Calu3 (cell line): Measurements from ENCODE around the gene GLIS1. TPM values are rescaled to one million over a fixed set of nuclear protein-coding genes. Genes with fewer than 3 reads are reported as not detected.

Source experiments
- BruUV-seq: library from RNA; stranded (reverse); fragments of 400-500 nt; replicated peaks from 2 replicates; lab custom pipeline; 2021; lab: Mats Ljungman, UMichigan
- CTCF ChIA-PET: fragments of 300-600 bp; sonication (Branson Sonifier 250); formaldehyde crosslinking; loops from one replicate; lab custom pipeline; 2022; ENCODE audit warnings: antibody characterized with exemption; lab: Charles Lee
- DNase-seq: peaks from one replicate; pipeline ENCODE4 v3.0.0; 2022
- H3K27ac Mint-ChIP-seq: one replicate; pipeline ENCODE4 v1.8.0; 2022; ENCODE audit warnings: mixed read lengths; ENCODE audit not compliant: unreplicated experiment
- H3K27me3 Mint-ChIP-seq: one replicate; pipeline ENCODE4 v1.8.0; 2022; ENCODE audit warnings: mixed read lengths; ENCODE audit not compliant: unreplicated experiment
- H3K36me3 Mint-ChIP-seq: one replicate; pipeline ENCODE4 v1.8.0; 2022; ENCODE audit warnings: mild to moderate bottlenecking, moderate library complexity, mixed read lengths; ENCODE audit not compliant: insufficient read depth, unreplicated experiment
- H3K4me1 Mint-ChIP-seq: one replicate; pipeline ENCODE4 v1.8.0; 2022; ENCODE audit warnings: mild to moderate bottlenecking, low read depth, mixed read lengths; ENCODE audit not compliant: unreplicated experiment
- H3K4me3 Mint-ChIP-seq: one replicate; pipeline ENCODE4 v1.8.0; 2022; ENCODE audit warnings: mild to moderate bottlenecking, low read depth, moderate library complexity, mixed read lengths; ENCODE audit not compliant: unreplicated experiment
- H3K9me3 Mint-ChIP-seq: one replicate; pipeline ENCODE4 v1.8.0; 2022; ENCODE audit warnings: low read depth, mixed read lengths; ENCODE audit not compliant: unreplicated experiment
- intact Hi-C: fragments of 100-400 bp; cut with micrococcal nuclease; formaldehyde crosslinking; loops from one replicate; pipeline ENCODE4 v1.10.0; 2022; ENCODE audit not compliant: unreplicated experiment
- total RNA-seq: library from RNA; stranded (reverse); gene quantifications from 2 replicates; pipeline ENCODE4 v1.2.3, GENCODE V29; 2022
- TF ChIP-seq, protein P1 (sequence below): fragments of 200-600 bp; IDR thresholded peaks from one replicate; pipeline ENCODE4 v1.8.0; 2022; ENCODE audit warnings: antibody characterized with exemption; ENCODE audit not compliant: unreplicated experiment

The GLIS1 gene
- total RNA-seq, 1 experiment from 2014 or later, result not detected

DNA sequence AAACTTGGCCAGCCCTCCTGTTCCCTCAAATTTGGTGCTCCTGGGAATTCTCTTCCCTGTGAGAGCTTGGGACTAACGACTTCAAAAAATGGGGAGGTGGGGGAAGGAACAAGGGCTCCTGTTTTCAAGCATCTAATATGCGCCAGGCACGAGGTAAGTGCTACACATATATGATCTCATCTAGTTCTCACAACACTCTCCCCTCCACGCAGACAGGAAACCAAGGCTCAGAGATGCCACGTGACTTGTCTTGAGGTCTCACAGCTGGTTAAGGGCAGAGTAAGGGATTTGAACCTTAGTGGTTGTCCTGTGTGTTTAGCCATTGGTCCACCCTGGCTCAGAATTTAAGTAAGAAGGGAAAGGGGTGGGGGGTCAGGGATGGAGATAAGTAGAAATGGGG lies 153.8 kb downstream of the GLIS1 start:
- no peak for DNase-seq
- Mint-ChIP-seq H3K27ac (no peak overlapping the region), H3K4me3 (no peak overlapping the region), H3K27me3 (peaks cover 86% of the 10 kb centered on the region), H3K36me3 (no peaks in the 10 kb centered on the region), H3K9me3 (no peaks in the 10 kb centered on the region), H3K4me1 (no peaks in the 10 kb centered on the region)
- BruUV-seq, result no TSS peak
- CTCF ChIA-PET, result interaction anchor here (0.5 to 0.6 kb wide), 2 partner anchors 19 to 266 kb away, joined by 3 to 4 read pairs; no protein-coding TSS in a partner anchor
- TF ChIP-seq, protein P1, sequence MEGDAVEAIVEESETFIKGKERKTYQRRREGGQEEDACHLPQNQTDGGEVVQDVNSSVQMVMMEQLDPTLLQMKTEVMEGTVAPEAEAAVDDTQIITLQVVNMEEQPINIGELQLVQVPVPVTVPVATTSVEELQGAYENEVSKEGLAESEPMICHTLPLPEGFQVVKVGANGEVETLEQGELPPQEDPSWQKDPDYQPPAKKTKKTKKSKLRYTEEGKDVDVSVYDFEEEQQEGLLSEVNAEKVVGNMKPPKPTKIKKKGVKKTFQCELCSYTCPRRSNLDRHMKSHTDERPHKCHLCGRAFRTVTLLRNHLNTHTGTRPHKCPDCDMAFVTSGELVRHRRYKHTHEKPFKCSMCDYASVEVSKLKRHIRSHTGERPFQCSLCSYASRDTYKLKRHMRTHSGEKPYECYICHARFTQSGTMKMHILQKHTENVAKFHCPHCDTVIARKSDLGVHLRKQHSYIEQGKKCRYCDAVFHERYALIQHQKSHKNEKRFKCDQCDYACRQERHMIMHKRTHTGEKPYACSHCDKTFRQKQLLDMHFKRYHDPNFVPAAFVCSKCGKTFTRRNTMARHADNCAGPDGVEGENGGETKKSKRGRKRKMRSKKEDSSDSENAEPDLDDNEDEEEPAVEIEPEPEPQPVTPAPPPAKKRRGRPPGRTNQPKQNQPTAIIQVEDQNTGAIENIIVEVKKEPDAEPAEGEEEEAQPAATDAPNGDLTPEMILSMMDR, result no peak
- intact Hi-C loops, result no loop called here

DNA sequence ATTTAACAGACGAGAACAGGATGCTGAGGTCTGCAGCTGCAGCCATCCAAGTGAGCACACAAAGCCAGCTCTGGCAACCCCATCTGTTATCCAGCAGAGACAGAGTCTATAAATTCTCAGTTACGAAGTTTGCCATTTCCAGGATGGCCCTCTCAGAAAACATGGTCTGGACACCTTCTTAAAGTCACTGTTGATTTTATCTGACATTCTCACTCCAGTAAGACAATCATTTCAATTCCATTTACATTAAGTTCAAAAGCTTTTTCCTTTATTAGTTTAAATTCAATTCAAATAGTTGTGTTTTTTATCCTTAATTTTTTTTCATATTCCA lies 154.2 kb downstream of the GLIS1 start:
- Mint-ChIP-seq H3K27ac (no peak overlapping the region), H3K36me3 (no peaks in the 10 kb centered on the region), H3K4me3 (no peak overlapping the region), H3K27me3 (peaks cover 82% of the 10 kb centered on the region), H3K9me3 (no peaks in the 10 kb centered on the region), H3K4me1 (no peaks in the 10 kb centered on the region)
- CTCF ChIA-PET, result interaction anchor here (0.6 kb wide), 1 partner anchor 19 kb away, joined by 3 read pairs; no protein-coding TSS in a partner anchor
- TF ChIP-seq, protein P1, result no peak
- BruUV-seq, result no TSS peak
- intact Hi-C loops, result no loop called here
- DNase-seq, result no peak

DNA sequence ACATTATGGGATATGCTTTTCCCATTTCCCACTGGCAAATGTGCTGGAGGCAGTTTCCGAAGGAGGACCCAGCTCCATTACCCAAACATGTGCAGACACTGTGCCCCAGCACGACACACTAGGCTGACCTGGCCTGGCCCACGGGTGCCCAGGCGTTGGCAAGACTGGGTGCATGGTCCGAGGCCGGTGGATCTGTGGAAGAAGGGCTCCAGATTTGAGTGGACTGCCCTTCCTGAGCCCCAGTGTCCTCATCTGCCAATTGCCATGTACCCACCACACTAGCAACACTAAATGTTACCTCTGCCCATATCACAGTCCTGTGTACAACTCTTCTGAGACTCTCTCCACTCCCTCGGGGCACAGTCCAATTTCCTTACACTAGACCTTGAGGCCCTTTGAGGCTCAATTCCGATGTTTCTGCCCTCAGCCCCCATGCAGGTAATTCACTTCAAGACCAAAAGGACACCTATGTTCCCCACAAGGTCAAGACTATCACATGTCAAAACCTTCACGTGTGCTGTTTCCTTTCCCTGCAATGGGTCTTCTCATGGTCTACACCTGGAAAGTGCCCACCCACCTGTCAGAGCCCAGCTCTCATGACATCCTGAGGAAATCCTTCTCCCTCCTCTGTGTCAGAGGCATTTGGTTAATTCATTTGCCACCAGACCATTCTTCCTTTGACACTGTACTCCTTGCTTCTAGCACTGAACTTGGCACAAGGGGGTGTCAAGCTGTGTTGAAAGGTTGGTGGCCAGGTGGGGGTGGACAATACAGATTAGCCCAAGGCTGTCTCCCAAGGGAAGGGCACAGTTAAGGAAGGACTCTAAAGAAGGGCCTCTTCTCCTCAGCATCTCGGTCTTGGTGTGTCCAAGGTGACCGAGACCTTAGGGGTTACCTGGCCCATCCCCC lies 154.8 kb downstream of the GLIS1 start:
- peaks cover 76% of the 10 kb centered on the region for H3K27me3 Mint-ChIP-seq
- TF ChIP-seq, protein P1, result no peak
- no peak overlapping the region for H3K4me3 Mint-ChIP-seq
- no peaks in the 10 kb centered on the region for H3K9me3 Mint-ChIP-seq
- H3K4me1 Mint-ChIP-seq, result no peaks in the 10 kb centered on the region
- intact Hi-C loops, result no loop called here
- H3K36me3 Mint-ChIP-seq, result no peaks in the 10 kb centered on the region
- no peak overlapping the region for H3K27ac Mint-ChIP-seq
- no peak for DNase-seq
- CTCF ChIA-PET, result no interaction called here
- no TSS peak for BruUV-seq

DNA sequence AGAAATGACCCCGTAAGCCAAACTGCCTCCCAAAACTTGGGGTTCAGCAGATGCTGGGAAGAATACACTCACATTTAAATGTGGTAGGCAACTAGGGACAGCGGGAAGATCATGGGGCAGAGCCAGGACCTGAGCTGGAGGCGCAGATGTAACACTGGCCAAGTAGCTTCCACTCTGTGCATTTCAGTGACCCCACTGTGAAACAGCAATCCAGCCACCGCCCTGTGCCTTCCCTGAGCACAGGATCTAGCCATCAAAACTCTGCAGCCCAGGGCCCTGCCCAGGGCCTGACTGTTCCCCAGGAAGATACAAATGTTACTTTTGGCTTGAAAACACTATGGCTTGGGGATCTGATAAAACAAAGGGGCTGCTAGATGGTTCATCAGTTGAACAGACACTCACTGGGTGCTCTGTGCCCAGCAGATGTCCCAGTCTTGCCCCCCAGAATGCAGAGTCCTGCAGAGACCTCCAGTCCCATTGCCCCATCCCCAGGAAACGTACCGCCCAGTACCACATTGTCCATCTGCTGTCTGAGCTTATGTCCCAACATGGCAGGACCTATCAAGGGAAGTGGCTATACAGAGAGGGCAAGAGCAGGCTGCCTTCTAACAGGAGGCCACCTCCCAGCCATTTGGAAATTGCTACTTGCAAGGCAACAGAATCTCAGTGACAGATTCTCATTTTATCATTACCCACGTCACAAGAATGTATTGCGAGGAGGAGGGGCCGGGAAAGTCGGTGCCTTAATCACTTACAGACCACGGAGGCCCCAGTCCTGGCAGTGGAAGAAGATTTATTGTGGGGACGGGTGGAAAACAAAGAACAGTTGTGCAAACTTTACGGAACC lies 155.7 kb downstream of the GLIS1 start:
- H3K27me3 Mint-ChIP-seq, result peaks cover 71% of the 10 kb centered on the region
- no peaks in the 10 kb centered on the region for H3K9me3 Mint-ChIP-seq
- intact Hi-C loops, result no loop called here
- BruUV-seq, result no TSS peak
- no peaks in the 10 kb centered on the region for H3K36me3 Mint-ChIP-seq
- DNase-seq, result no peak
- CTCF ChIA-PET, result no interaction called here
- TF ChIP-seq, protein P1, result no peak
- no peak overlapping the region for H3K4me3 Mint-ChIP-seq
- H3K27ac Mint-ChIP-seq, result no peak overlapping the region
- no peaks in the 10 kb centered on the region for H3K4me1 Mint-ChIP-seq
